Stomach (tissue), 9 donors: ENCODE measurements around the gene NKX6-2. TPM values are rescaled to one million over a fixed set of nuclear protein-coding genes. Genes with fewer than 3 reads are reported as not detected.

ENCODE experiments used
- DNase-seq, 2 donors: peaks; one replicate each; pipeline versions ENCODE4 v3.0.0 to v3.0.0-alpha.2; 2013 to 2019
- H3K27ac ChIP-seq, 5 donors: fragments of 200-600 bp in 4 of 5; sonication (generic) in 4 of 5; one replicate each; pipeline ENCODE4 v1.5.1; 2013 to 2019; ENCODE audit warnings: mild to moderate bottlenecking in 1 of 5, moderate library complexity in 1 of 5
- H3K27me3 ChIP-seq, 3 donors: fragments of 200-600 bp; sonication (generic); one replicate each; pipeline ENCODE4 v1.5.1; 2017 to 2019; ENCODE audit warnings: mixed run types in 1 of 3
- H3K36me3 ChIP-seq, 4 donors: fragments of 200-600 bp; sonication (generic); 1 replicate in 3 of 4; 2 replicates in 1 of 4; pipeline ENCODE4 v1.5.1; 2016 to 2019
- H3K4me1 ChIP-seq, 4 donors: fragments of 200-600 bp; sonication (generic); one replicate each; pipeline ENCODE4 v1.5.1; 2016 to 2019
- H3K4me3 ChIP-seq, 4 donors: fragments of 200-600 bp; sonication (generic) in 3 of 4; one replicate each; pipeline ENCODE4 v1.5.1; 2016 to 2019; ENCODE audit warnings: mild to moderate bottlenecking in 1 of 4
- H3K9me3 ChIP-seq, 4 donors: fragments of 200-600 bp; sonication (generic); one replicate each; pipeline ENCODE4 v1.5.1; 2016 to 2019
- CTCF ChIP-seq, 7 experiments: fragments of 450-650 bp in 4 of 7; fragments of 200-600 bp in 3 of 7; sonication (generic) in 3 of 7; IDR thresholded peaks; one replicate each; pipeline ENCODE4 v1.5.1; 2016 to 2019; ENCODE audit warnings: antibody characterized with exemption in 7 of 7, control low read depth in 2 of 7, mild to moderate bottlenecking in 1 of 7
- EP300 ChIP-seq: sonication (generic); formaldehyde crosslinking; IDR thresholded peaks from one replicate; pipeline ENCODE4 v1.6.1; 2017; ENCODE audit warnings: antibody characterized with exemption
- POLR2A ChIP-seq, 4 donors: fragments of 450-650 bp; IDR thresholded peaks; one replicate each; pipeline ENCODE4 v1.6.1; 2016; ENCODE audit warnings: antibody characterized with exemption in 4 of 4, control low read depth in 2 of 4, mild to moderate bottlenecking in 1 of 4, moderate library complexity in 1 of 4
- POLR2AphosphoS5 ChIP-seq, 3 donors: sonication (generic); formaldehyde crosslinking; IDR thresholded peaks; one replicate each; pipeline ENCODE4 v1.6.1; 2016; ENCODE audit warnings: antibody characterized with exemption in 3 of 3
- WGBS, 5 donors: extraction: QIAGEN DNeasy Blood & Tissue Kit in 3 of 5; methylation state at CpG; one replicate each; pipeline versions ENCODE4 v1.1.5 to v1.1.7; 2013 to 2018; 5-methylcytosine and 5-hydroxymethylcytosine counted together
- intact Hi-C: fragments of 100-400 bp; cut with DNase I; formaldehyde crosslinking; loops from one replicate; pipeline ENCODE4 v1.15.1; 2023; ENCODE audit warnings: low total_unique reads
- polyA plus RNA-seq, 3 donors: library from polyadenylated mRNA; stranded (reverse); fragments of 200-250 nt; gene quantifications; one replicate each; pipeline ENCODE4 v1.2.3, GENCODE V29; 2013
- total RNA-seq, 5 donors: library from RNA; depleted of rRNA; stranded (reverse); fragments of >200 nt; gene quantifications; one replicate each; pipeline versions ENCODE4 v1.1.0 to v1.2.3, GENCODE V29; 2014 to 2016
- donor health status: healthy with polysubstance abuse.
- donor health status: Bipolar disorder and iron deficiency.
- donor health status: healthy.

Gene NKX6-2
- total and polyA plus RNA-seq, 8 donors: 0.65 to 75.8 (median 10.0) TPM; not detected in 2

GRCh38 chr10:132750936-132751335, 35.0 kb downstream of the NKX6-2 start:
- peaks cover 21 to 78% (median 59%) of the 10 kb centered on the region in 4 donors for H3K36me3 ChIP-seq
- DNase-seq: no peak
- no peaks in the 10 kb centered on the region for H3K9me3 ChIP-seq
- no peaks in the 10 kb centered on the region for H3K27me3 ChIP-seq
- H3K4me3 ChIP-seq: no peak overlapping the region
- 92 to 97% (median 94%) methylated on average over 14 of the region's 14 CpGs for WGBS, 5 donors
- no peaks in the 10 kb centered on the region for H3K4me1 ChIP-seq
- TF ChIP-seq CTCF (IDR thresholded peaks at IDR 0.05) (no peak), POLR2A (IDR thresholded peaks at IDR 0.05) (no peak), POLR2AphosphoS5 (IDR thresholded peaks at IDR 0.05) (no peak), EP300 (no peak)
- intact Hi-C loops: no loop called here
- no peak overlapping the region for H3K27ac ChIP-seq

- no peak overlapping the region for H3K4me3 ChIP-seq
- no peak for DNase-seq
- no peaks in the 10 kb centered on the region for H3K4me1 ChIP-seq
- H3K27ac ChIP-seq: no peak overlapping the region
- no peak for TF ChIP-seq EP300
- TF ChIP-seq POLR2A (IDR thresholded peaks at IDR 0.05): no peak
- no peak for TF ChIP-seq CTCF (IDR thresholded peaks at IDR 0.05)
- no peak for TF ChIP-seq POLR2AphosphoS5 (IDR thresholded peaks at IDR 0.05)
- peaks cover 15 to 70% (median 46%) of the 10 kb centered on the region in 4 donors for H3K36me3 ChIP-seq
- intact Hi-C loops: no loop called here
- 87 to 97% (median 92%) methylated on average over 20 to 22 of the region's 22 CpGs for WGBS, 5 donors
- no peaks in the 10 kb centered on the region for H3K27me3 ChIP-seq
- H3K9me3 ChIP-seq: no peaks in the 10 kb centered on the region
These were observed 36.6 kb downstream of the NKX6-2 start for GRCh38 chr10:132749371-132749795.

- WGBS, 5 donors: 85 to 93% (median 91%) methylated on average over 24 to 36 of the region's 36 CpGs
- Histone ChIP-seq H3K27me3 (no peaks in the 10 kb centered on the region), H3K4me1 (no peaks in the 10 kb centered on the region)
These were observed 37.2 kb downstream of the NKX6-2 start for GRCh38 chr10:132748545-132749370.

GRCh38 chr10:132748135-132748534, 37.8 kb downstream of the NKX6-2 start:
- no peak overlapping the region for H3K27ac ChIP-seq
- no peaks in the 10 kb centered on the region for H3K9me3 ChIP-seq
- H3K36me3 ChIP-seq: peaks cover 6 to 68% (median 36%) of the 10 kb centered on the region in 4 donors
- no peaks in the 10 kb centered on the region for H3K4me1 ChIP-seq
- WGBS, 5 donors: 88 to 94% (median 92%) methylated on average over 15 of the region's 15 CpGs
- no peak overlapping the region for H3K4me3 ChIP-seq
- intact Hi-C loops: no loop called here
- no peak for DNase-seq
- H3K27me3 ChIP-seq: no peaks in the 10 kb centered on the region
- TF ChIP-seq CTCF (IDR thresholded peaks at IDR 0.05) (no peak), POLR2A (IDR thresholded peaks at IDR 0.05) (no peak), EP300 (no peak), POLR2AphosphoS5 (IDR thresholded peaks at IDR 0.05) (no peak)

More at GRCh38 chr10:132748545-132749370, 37.2 kb downstream of the NKX6-2 start:
- H3K36me3 ChIP-seq: peaks cover 9 to 69% (median 40%) of the 10 kb centered on the region in 4 donors
- H3K9me3 ChIP-seq: no peaks in the 10 kb centered on the region
- TF ChIP-seq POLR2AphosphoS5 (IDR thresholded peaks at IDR 0.05) (no peak), EP300 (no peak), POLR2A (IDR thresholded peaks at IDR 0.05) (no peak), CTCF (IDR thresholded peaks at IDR 0.05) (no peak)
- H3K4me3 ChIP-seq: no peak overlapping the region
- no peak overlapping the region for H3K27ac ChIP-seq
- intact Hi-C loops: no loop called here
- DNase-seq: no peak
